HCT116 (cell line): ENCODE measurements around the gene SUPT20HL2.

Experiments used
- CTCF ChIP-seq, 3 experiments: fragments of 200-600 bp in 1 of 3; sonication (generic) in 1 of 3; IDR thresholded peaks in 2 of 3; conservative IDR thresholded peaks in 1 of 3; 2 replicates each; pipeline ENCODE4 v1.5.1; 2012 to 2017; ENCODE audit warnings: low read depth in 2 of 3, low read length in 2 of 3, antibody characterized with exemption in 1 of 3, borderline replicate concordance in 1 of 3, control low read depth in 1 of 3, mild to moderate bottlenecking in 1 of 3, mixed read lengths in 1 of 3, mixed run types in 1 of 3, moderate library complexity in 1 of 3; ENCODE audit not compliant: insufficient read depth in 1 of 3
- POLR2A ChIP-seq: IDR thresholded peaks from 2 replicates; pipeline ENCODE4 v1.7.0; 2011; ENCODE audit warnings: borderline replicate concordance; ENCODE audit not compliant: insufficient read depth, insufficient read length; ENCODE audit errors: extremely low read depth

- TF ChIP-seq CTCF (IDR thresholded peaks at IDR 0.05 in 2 of 3, conservative IDR thresholded peaks at IDR 0.05 in 1 of 3; ENCODE audit: borderline replicate concordance in 1 of 3, insufficient read depth in 1 of 3, low read depth in 2 of 3, low read length in 2 of 3) (no peak), POLR2A (no peak)
Measured at GRCh38 chrX:24306440-24306839, 7.4 kb downstream of the SUPT20HL2 start.
